Caco-2 (cell line): ENCODE results near the gene MICALL1. TPM values are rescaled to one million over a fixed set of nuclear protein-coding genes. Genes with fewer than 3 reads are reported as not detected.

Experiments
- BruUV-seq: library from RNA; stranded (reverse); fragments of 400-500 nt; replicated peaks from 2 replicates; lab custom pipeline; 2021; lab: Mats Ljungman, UMichigan
- CTCF ChIA-PET: fragments of 300-600 bp; sonication (Branson Sonifier 250); formaldehyde crosslinking; loops from one replicate; lab custom pipeline; 2022; ENCODE audit warnings: antibody characterized with exemption; lab: Charles Lee
- POLR2A ChIA-PET: fragments of 300-600 bp; sonication (Branson Sonifier 250); formaldehyde crosslinking; loops from one replicate; lab custom pipeline; 2022; ENCODE audit warnings: antibody characterized with exemption; lab: Charles Lee
- DNase-seq, 2 experiments: peaks; one replicate each; pipeline versions ENCODE4 v3.0.0 to v3.0.0-alpha.2; 2020 to 2022
- H3K27me3 ChIP-seq: replicated peaks from 2 replicates; pipeline ENCODE4 v1.6.0; 2011; ENCODE audit warnings: low read length; ENCODE audit not compliant: control insufficient read depth, insufficient read depth
- H3K36me3 ChIP-seq: 2 replicates; pipeline ENCODE4 v1.5.1; 2011; ENCODE audit warnings: low read length; ENCODE audit not compliant: control insufficient read depth, insufficient read depth
- H3K4me1 ChIP-seq: fragments of 250-450 bp; sonication (Bioruptor Pico); 2 replicates; pipeline ENCODE4 v1.5.1; 2020; ENCODE audit warnings: mild to moderate bottlenecking
- H3K4me3 ChIP-seq: 2 replicates; pipeline ENCODE4 v1.5.1; 2011; ENCODE audit warnings: low read depth, mild to moderate bottlenecking, control low read depth, low read length
- H3K9me3 ChIP-seq: fragments of 250-450 bp; sonication (Bioruptor Pico); 2 replicates; pipeline ENCODE4 v1.5.1; 2020; ENCODE audit warnings: mild to moderate bottlenecking, moderate library complexity
- H3K27ac Mint-ChIP-seq: one replicate; pipeline ENCODE4 v1.8.0; 2022; ENCODE audit warnings: mixed read lengths; ENCODE audit not compliant: unreplicated experiment
- H3K27me3 Mint-ChIP-seq: one replicate; pipeline ENCODE4 v1.8.0; 2022; ENCODE audit warnings: mixed read lengths; ENCODE audit not compliant: insufficient read depth, unreplicated experiment
- H3K36me3 Mint-ChIP-seq: one replicate; pipeline ENCODE4 v1.8.0; 2022; ENCODE audit warnings: mild to moderate bottlenecking, mixed read lengths; ENCODE audit not compliant: insufficient read depth, unreplicated experiment
- H3K4me1 Mint-ChIP-seq: one replicate; pipeline ENCODE4 v1.8.0; 2022; ENCODE audit warnings: low read depth, mixed read lengths; ENCODE audit not compliant: unreplicated experiment
- H3K4me3 Mint-ChIP-seq: one replicate; pipeline ENCODE4 v1.8.0; 2022; ENCODE audit warnings: mild to moderate bottlenecking, moderate library complexity, mixed read lengths; ENCODE audit not compliant: unreplicated experiment
- H3K9me3 Mint-ChIP-seq: one replicate; pipeline ENCODE4 v1.8.0; 2022; ENCODE audit warnings: mixed read lengths; ENCODE audit not compliant: unreplicated experiment
- CTCF ChIP-seq, 2 experiments: fragments of 200-600 bp in 1 of 2; IDR thresholded peaks; 1 replicate in 1 of 2; 2 replicates in 1 of 2; pipeline versions ENCODE4 v1.5.1 to v1.8.0; 2011 to 2022; ENCODE audit warnings: antibody characterized with exemption in 1 of 2, control low read depth in 1 of 2, inconsistent platforms in 1 of 2, low read depth in 1 of 2, low read length in 1 of 2, mild to moderate bottlenecking in 1 of 2, moderate library complexity in 1 of 2; ENCODE audit not compliant: insufficient read depth in 1 of 2, severe bottlenecking in 1 of 2, unreplicated experiment in 1 of 2
- intact Hi-C: fragments of 100-400 bp; cut with micrococcal nuclease; formaldehyde crosslinking; loops from one replicate; pipeline ENCODE4 v1.10.0; 2022; ENCODE audit not compliant: unreplicated experiment
- total RNA-seq: library from RNA; stranded (reverse); gene quantifications from 2 replicates; pipeline ENCODE4 v1.2.3, GENCODE V29; 2022

The MICALL1 gene
- total RNA-seq, 1 experiment from 2014 or later = 46.7 TPM

- no peaks in the 10 kb centered on the region; the same call in 1 of the 2 replicates for H3K27me3 ChIP-seq
- intact Hi-C loops = no loop called here
- H3K27me3 Mint-ChIP-seq = no peaks in the 10 kb centered on the region
- no peak for DNase-seq
- no peak overlapping the region for H3K4me3 ChIP-seq
- BruUV-seq = no TSS peak
- H3K9me3 Mint-ChIP-seq = no peaks in the 10 kb centered on the region
- no peak for TF ChIP-seq CTCF (IDR thresholded peaks at IDR 0.05; ENCODE audit: insufficient read depth in 1 of 2, low read depth in 1 of 2, low read length in 1 of 2, severe bottlenecking in 1 of 2, unreplicated experiment in 1 of 2)
- H3K27ac Mint-ChIP-seq = no peak overlapping the region
- no peaks in the 10 kb centered on the region for H3K9me3 ChIP-seq
- POLR2A ChIA-PET = no interaction called here
- CTCF ChIA-PET = no interaction called here
- H3K4me1 ChIP-seq = no peaks in the 10 kb centered on the region
- H3K36me3 ChIP-seq = no peaks in the 10 kb centered on the region
- H3K36me3 Mint-ChIP-seq = peaks cover 4% of the 10 kb centered on the region
- H3K4me1 Mint-ChIP-seq = no peaks in the 10 kb centered on the region
- H3K4me3 Mint-ChIP-seq = no peak overlapping the region
These were observed 79.0 kb downstream of the MICALL1 start for GRCh38 chr22:37985050-37985585.

GRCh38 chr22:37985751-37986281, 79.7 kb downstream of the MICALL1 start:
- H3K9me3 Mint-ChIP-seq = no peaks in the 10 kb centered on the region
- H3K4me1 Mint-ChIP-seq = no peaks in the 10 kb centered on the region
- H3K36me3 Mint-ChIP-seq = peaks cover 4% of the 10 kb centered on the region
- ChIA-PET CTCF (no interaction called here), POLR2A (no interaction called here)
- H3K4me3 Mint-ChIP-seq = no peak overlapping the region
- H3K27me3 Mint-ChIP-seq = no peaks in the 10 kb centered on the region
- TF ChIP-seq CTCF (IDR thresholded peaks at IDR 0.05; ENCODE audit: insufficient read depth in 1 of 2, low read depth in 1 of 2, low read length in 1 of 2, severe bottlenecking in 1 of 2, unreplicated experiment in 1 of 2) = no peak
- Histone ChIP-seq H3K4me3 (no peak overlapping the region), H3K4me1 (no peaks in the 10 kb centered on the region), H3K36me3 (no peaks in the 10 kb centered on the region), H3K27me3 (no peaks in the 10 kb centered on the region; the same call in 1 of the 2 replicates), H3K9me3 (no peaks in the 10 kb centered on the region)
- BruUV-seq = no TSS peak
- no peak overlapping the region for H3K27ac Mint-ChIP-seq
- intact Hi-C loops = no loop called here
- no peak for DNase-seq

- no peak overlapping the region for H3K4me3 Mint-ChIP-seq
- CTCF ChIA-PET = no interaction called here
These were observed 80.3 kb downstream of the MICALL1 start for GRCh38 chr22:37986371-37986770.

More at GRCh38 chr22:37986371-37986770, 80.3 kb downstream of the MICALL1 start:
- intact Hi-C loops = no loop called here
- TF ChIP-seq CTCF (IDR thresholded peaks at IDR 0.05; ENCODE audit: insufficient read depth in 1 of 2, low read depth in 1 of 2, low read length in 1 of 2, severe bottlenecking in 1 of 2, unreplicated experiment in 1 of 2) = no peak
- H3K4me1 Mint-ChIP-seq = no peaks in the 10 kb centered on the region
- Histone ChIP-seq H3K9me3 (no peaks in the 10 kb centered on the region), H3K4me1 (no peaks in the 10 kb centered on the region), H3K4me3 (no peak overlapping the region), H3K27me3 (no peaks in the 10 kb centered on the region; the same call in 1 of the 2 replicates), H3K36me3 (no peaks in the 10 kb centered on the region)
- H3K36me3 Mint-ChIP-seq = peaks cover 4% of the 10 kb centered on the region
- no peaks in the 10 kb centered on the region for H3K27me3 Mint-ChIP-seq
- H3K9me3 Mint-ChIP-seq = no peaks in the 10 kb centered on the region
- POLR2A ChIA-PET = no interaction called here
- DNase-seq = no peak
- no TSS peak for BruUV-seq
- H3K27ac Mint-ChIP-seq = no peak overlapping the region
